BE2C (cell line): ENCODE measurements around the gene GSDMA.

Source experiments
- DNase-seq: peaks from one replicate; pipeline ENCODE4 v3.0.0-alpha.2; 2020
- H3K27me3 ChIP-seq: fragments of 250-450 bp; sonication (Bioruptor Pico); 2 replicates; pipeline ENCODE4 v1.5.1; 2020; ENCODE audit warnings: mild to moderate bottlenecking
- H3K36me3 ChIP-seq: fragments of 250-450 bp; sonication (Bioruptor Pico); 2 replicates; pipeline ENCODE4 v1.5.1; 2020; ENCODE audit warnings: mild to moderate bottlenecking
- H3K4me1 ChIP-seq: fragments of 250-450 bp; sonication (Bioruptor Pico); 2 replicates; pipeline ENCODE4 v1.5.1; 2020
- H3K4me3 ChIP-seq: 2 replicates; pipeline ENCODE4 v1.5.1; 2011; ENCODE audit warnings: low read depth, low read length
- H3K9me3 ChIP-seq: fragments of 250-450 bp; sonication (Bioruptor Pico); 2 replicates; pipeline ENCODE4 v1.5.1; 2020
- TF ChIP-seq, protein P1 (sequence below): IDR thresholded peaks from 2 replicates; pipeline ENCODE4 v1.5.1; 2012; ENCODE audit warnings: mild to moderate bottlenecking, low read depth, low read length

GSDMA gene

DNA sequence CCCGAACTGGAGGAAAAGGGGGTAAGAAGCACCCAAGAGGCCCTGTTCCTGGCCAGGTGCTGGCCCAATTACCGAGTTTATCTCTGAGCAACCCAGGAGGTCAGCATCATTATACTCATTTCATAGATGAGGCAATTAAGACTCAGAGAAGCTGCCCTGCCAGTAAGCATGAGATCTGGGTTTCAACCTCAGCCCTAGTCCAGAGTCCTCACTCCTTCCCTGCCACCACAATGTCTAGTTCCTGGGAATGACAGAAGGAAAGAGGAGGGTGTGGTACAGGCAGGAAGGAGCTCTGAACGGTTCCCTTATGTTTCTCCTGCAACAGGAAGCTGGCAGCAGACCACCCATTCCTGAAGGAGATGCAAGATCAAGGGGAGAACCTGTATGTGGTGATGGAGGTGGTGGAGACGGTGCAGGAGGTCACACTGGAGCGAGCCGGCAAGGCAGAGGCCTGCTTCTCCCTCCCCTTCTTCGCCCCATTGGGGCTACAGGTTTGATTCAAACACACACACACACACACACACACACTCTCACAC, 7.4 kb downstream of the GSDMA start:
- TF ChIP-seq, protein P1, sequence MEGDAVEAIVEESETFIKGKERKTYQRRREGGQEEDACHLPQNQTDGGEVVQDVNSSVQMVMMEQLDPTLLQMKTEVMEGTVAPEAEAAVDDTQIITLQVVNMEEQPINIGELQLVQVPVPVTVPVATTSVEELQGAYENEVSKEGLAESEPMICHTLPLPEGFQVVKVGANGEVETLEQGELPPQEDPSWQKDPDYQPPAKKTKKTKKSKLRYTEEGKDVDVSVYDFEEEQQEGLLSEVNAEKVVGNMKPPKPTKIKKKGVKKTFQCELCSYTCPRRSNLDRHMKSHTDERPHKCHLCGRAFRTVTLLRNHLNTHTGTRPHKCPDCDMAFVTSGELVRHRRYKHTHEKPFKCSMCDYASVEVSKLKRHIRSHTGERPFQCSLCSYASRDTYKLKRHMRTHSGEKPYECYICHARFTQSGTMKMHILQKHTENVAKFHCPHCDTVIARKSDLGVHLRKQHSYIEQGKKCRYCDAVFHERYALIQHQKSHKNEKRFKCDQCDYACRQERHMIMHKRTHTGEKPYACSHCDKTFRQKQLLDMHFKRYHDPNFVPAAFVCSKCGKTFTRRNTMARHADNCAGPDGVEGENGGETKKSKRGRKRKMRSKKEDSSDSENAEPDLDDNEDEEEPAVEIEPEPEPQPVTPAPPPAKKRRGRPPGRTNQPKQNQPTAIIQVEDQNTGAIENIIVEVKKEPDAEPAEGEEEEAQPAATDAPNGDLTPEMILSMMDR, result no peak
- no peaks in the 10 kb centered on the region for H3K36me3 ChIP-seq
- H3K9me3 ChIP-seq, result no peaks in the 10 kb centered on the region
- no peak for DNase-seq
- H3K4me3 ChIP-seq, result no peak overlapping the region
- peaks cover 82% of the 10 kb centered on the region for H3K27me3 ChIP-seq
- H3K4me1 ChIP-seq, result no peaks in the 10 kb centered on the region

GRCh38 chr17:39971076-39971603, 8.3 kb downstream of the GSDMA start:
- TF ChIP-seq, protein P1, result no peak
- Histone ChIP-seq H3K36me3 (no peaks in the 10 kb centered on the region), H3K4me1 (no peaks in the 10 kb centered on the region), H3K9me3 (no peaks in the 10 kb centered on the region), H3K4me3 (no peak overlapping the region), H3K27me3 (peaks cover 81% of the 10 kb centered on the region)
- DNase-seq, result no peak

DNA sequence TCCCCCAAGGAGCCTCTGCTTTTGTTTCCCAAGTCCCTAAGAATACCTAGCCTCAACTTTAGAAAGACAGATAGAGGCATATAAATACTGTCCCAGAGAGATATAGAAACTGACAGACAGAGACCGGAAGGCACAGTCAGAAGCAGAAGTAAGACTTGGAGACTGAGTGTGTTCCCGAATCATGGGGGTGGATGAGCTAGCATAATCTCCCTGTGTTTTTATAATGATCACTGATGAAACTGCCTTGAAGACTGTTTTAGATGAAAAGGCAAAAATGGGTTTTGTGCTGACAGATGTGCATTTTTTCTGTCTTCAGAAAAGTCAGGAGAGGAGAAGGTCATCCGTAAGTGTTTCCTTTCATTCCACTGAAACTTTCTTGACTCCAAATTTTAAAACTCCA, 9.5 kb downstream of the GSDMA start:
- no peaks in the 10 kb centered on the region for H3K4me1 ChIP-seq
- no peak overlapping the region for H3K4me3 ChIP-seq
- H3K9me3 ChIP-seq, result no peaks in the 10 kb centered on the region
- no peaks in the 10 kb centered on the region for H3K36me3 ChIP-seq
- no peak for DNase-seq
- TF ChIP-seq, protein P1, result no peak
- peaks cover 71% of the 10 kb centered on the region for H3K27me3 ChIP-seq

DNA sequence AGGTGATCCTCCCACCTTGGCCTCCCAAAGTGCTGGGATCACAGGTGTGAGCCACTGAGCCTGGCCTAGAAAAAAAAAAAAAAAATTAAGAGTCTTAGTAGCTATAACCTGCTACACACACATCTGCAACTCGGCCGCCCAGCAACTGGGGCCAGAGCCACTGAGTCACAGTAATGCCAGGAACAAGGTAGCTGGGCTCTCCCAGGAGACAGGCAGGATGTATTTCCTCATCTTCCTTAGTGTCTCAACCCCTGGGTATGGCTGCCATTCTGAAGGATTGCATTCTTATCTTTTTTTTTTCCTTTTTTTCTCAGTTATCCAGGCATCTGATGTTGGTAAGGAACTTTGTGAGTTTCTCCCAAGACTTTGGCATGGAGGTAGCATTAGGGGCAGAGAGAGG, 10.7 kb downstream of the GSDMA start:
- H3K4me1 ChIP-seq, result no peaks in the 10 kb centered on the region
- no peak overlapping the region for H3K4me3 ChIP-seq
- H3K27me3 ChIP-seq, result peaks cover 63% of the 10 kb centered on the region
- DNase-seq, result no peak
- H3K9me3 ChIP-seq, result no peaks in the 10 kb centered on the region
- TF ChIP-seq, protein P1, result no peak
- H3K36me3 ChIP-seq, result no peaks in the 10 kb centered on the region

DNA sequence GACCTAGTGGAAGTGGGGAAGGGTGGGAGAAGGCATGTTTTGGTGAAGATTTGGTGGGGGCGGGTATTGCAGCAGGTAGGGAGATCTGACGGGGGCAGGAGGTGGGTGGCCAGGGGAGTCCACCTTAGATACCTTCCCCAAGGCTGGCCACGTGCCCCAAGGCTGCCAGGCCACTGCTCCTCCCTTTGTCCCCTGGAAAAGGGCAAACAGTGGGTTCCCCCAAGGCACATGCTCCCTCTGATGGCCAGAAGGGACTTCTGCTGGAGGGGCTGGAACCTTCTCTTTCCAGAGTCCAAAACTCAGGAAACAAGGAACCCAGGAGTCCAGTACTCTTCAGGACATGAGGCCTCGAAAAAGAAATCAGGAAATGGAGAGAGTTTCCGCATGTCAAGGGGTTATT, 11.6 kb downstream of the GSDMA start:
- Histone ChIP-seq H3K36me3 (no peaks in the 10 kb centered on the region), H3K27me3 (peaks cover 55% of the 10 kb centered on the region), H3K4me3 (no peak overlapping the region), H3K9me3 (no peaks in the 10 kb centered on the region), H3K4me1 (no peaks in the 10 kb centered on the region)
- no peak for DNase-seq
- TF ChIP-seq, protein P1, result no peak

GRCh38 chr17:39975801-39976200, 13.0 kb downstream of the GSDMA start:
- H3K4me1 ChIP-seq, result no peaks in the 10 kb centered on the region
- TF ChIP-seq, protein P1, result no peak
- no peaks in the 10 kb centered on the region for H3K9me3 ChIP-seq
- peaks cover 42% of the 10 kb centered on the region for H3K27me3 ChIP-seq
- no peak overlapping the region for H3K4me3 ChIP-seq
- DNase-seq, result no peak
- H3K36me3 ChIP-seq, result no peaks in the 10 kb centered on the region
